ENCODE measurements around the gene TRIO.

Gene TRIO

DNA sequence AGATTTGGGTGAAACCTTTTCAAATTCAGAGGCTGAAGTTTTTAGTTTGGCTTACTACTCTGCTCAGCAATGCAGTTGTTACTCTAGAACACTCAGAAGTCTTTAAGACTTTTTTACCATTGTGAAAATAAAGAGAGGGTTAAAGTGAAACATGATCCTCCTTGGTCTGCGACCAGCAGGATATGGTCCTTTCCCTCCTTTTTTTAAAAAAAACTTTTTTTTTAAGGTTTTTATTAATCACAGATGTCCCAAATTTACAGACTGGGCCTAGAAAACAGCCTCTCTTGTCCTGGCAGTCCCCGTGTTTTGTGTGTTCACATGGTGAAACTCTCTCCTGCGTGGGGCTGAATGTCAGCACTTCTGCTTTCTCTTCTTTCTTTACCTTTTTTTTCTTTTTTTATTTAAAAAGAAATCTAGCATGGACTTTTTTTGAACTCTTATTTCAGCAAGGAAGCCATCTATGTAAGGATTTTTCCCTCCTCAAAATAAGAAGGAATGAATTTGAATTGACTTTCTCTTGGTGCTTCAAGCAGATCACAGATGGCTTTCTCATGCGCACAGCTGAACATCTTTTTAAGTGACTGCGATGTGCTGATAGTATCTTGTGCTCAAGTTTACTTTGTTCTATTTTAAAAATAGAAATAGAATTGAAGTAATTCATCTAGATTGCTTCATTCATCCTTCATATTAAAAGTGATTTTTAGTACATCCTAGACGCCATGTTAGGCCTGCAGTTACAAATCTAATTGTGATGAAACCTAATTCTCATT lies 309.7 kb downstream of the TRIO start:
- H3K4me1 ChIP-seq (ENCODE audit: insufficient read depth, low read length) = peaks cover 3% of the 10 kb centered on the region; the same call in 1 of the 2 replicates
- H3K36me3 ChIP-seq (ENCODE audit: insufficient read depth, low read length) = peaks cover 7% of the 10 kb centered on the region; the same call in 1 of the 2 replicates
- no peak overlapping the region for H3K9ac ChIP-seq (ENCODE audit: low read depth, low read length)
- no peaks in the 10 kb centered on the region for H3K9me3 ChIP-seq (ENCODE audit: control insufficient read depth, insufficient read depth, low read length)

DNA sequence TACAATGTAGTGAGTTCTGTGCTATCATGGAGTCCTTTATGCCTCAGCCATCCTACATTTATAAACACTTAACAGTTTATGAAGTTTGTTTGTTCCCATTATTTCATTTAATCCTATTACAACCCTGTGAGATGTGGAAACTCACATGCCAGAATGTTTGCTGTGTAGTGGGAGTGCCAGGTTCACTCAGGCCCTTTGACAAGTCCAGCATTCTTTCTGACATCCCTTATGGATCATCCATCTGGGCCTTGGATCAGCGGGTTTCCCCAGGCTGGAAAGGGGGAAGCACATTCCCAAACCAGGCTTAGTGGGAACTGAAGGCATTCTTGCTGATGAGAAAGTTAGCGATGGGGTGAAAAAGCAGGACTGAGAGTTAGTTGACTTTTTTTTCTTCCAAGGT lies 310.3 kb downstream of the TRIO start:
- H3K36me3 ChIP-seq (ENCODE audit: insufficient read depth, low read length) = peaks cover 7% of the 10 kb centered on the region; the same call in 1 of the 2 replicates
- H3K9ac ChIP-seq (ENCODE audit: low read depth, low read length) = no peak overlapping the region
- 0 out of 2 replicates have a peak, but pooled peaks cover 3% of the 10 kb centered on the region for H3K4me1 ChIP-seq (ENCODE audit: insufficient read depth, low read length)
- no peaks in the 10 kb centered on the region for H3K9me3 ChIP-seq (ENCODE audit: control insufficient read depth, insufficient read depth, low read length)

DNA sequence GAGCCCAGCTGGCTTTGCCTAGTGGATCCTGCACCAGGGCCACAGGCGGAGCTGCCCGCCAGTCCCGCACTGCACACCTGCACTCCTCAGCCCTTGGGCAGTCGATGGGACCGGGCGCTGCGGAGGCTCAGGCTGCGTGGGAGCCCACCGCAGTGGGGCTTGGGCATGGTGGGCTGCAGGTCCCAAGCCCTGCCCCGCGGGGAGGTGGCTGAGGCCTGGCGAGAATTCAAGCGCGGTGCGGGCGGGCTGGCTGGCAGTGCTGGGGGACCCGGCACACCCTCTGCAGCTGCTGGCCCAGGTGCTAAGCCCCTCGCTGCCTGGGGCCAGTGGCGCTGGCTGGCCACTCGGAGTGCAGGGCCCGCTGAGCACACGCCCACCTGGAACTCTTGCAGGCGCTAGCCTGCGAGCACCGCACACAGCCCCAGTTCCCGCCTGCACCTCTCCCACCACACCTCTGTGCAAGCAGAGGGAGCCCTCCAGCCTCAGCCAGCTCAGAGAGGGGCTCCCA lies 312.7 kb downstream of the TRIO start:
- H3K4me1 ChIP-seq (ENCODE audit: insufficient read depth, low read length) = 0 out of 2 replicates have a peak, but pooled peaks cover 3% of the 10 kb centered on the region
- H3K36me3 ChIP-seq (ENCODE audit: insufficient read depth, low read length) = peaks cover 2% of the 10 kb centered on the region; the same call in 1 of the 2 replicates
- no peak overlapping the region for H3K9ac ChIP-seq (ENCODE audit: low read depth, low read length)
- H3K9me3 ChIP-seq (ENCODE audit: control insufficient read depth, insufficient read depth, low read length) = no peaks in the 10 kb centered on the region

DNA sequence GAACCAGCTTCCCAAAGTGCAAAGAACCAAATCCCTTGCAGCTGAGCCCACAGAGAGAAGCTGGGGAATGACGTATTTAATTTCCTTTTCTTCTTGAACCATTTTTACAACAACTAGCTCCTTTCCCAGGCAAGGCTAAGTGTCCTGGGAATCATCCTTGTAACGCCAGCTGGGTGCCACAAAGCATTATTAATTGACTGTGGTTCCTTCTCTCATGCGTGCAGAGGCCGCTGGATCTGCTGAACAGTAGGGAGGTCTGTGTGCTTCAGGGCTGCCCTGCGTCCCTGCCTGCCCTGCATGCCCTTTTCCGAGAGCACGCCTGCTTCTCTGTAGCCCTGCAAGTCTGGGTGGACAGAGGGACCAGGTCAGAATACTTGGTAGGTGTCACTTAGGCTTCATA lies 314.3 kb downstream of the TRIO start:
- H3K4me1 ChIP-seq (ENCODE audit: insufficient read depth, low read length) = no peaks in the 10 kb centered on the region
- H3K9me3 ChIP-seq (ENCODE audit: control insufficient read depth, insufficient read depth, low read length) = no peaks in the 10 kb centered on the region
- no peak overlapping the region for H3K9ac ChIP-seq (ENCODE audit: low read depth, low read length)
- H3K36me3 ChIP-seq (ENCODE audit: insufficient read depth, low read length) = no peaks in the 10 kb centered on the region

DNA sequence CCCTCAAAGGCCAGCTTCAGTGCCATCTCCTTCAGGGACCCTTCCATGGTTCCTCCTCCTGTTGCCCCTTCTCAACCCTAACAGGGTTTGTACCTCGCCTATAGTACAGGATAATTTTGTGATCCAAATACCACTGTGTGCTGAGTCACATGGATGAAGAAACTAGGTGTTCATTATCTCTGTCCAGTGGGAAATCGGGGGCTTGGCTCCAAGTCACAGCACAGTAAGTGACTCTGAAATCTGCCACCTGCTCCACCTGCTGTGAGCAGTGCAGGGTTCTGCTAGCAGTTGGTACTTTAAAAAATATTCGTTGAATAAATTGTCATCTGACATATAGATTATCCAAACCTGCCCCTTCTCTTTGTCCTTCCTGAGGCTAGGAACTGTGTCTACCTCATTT lies 315.3 kb downstream of the TRIO start:
- Histone ChIP-seq H3K36me3 (ENCODE audit: insufficient read depth, low read length) (no peaks in the 10 kb centered on the region), H3K9me3 (ENCODE audit: control insufficient read depth, insufficient read depth, low read length) (no peaks in the 10 kb centered on the region), H3K9ac (ENCODE audit: low read depth, low read length) (no peak overlapping the region), H3K4me1 (ENCODE audit: insufficient read depth, low read length) (no peaks in the 10 kb centered on the region)

DNA sequence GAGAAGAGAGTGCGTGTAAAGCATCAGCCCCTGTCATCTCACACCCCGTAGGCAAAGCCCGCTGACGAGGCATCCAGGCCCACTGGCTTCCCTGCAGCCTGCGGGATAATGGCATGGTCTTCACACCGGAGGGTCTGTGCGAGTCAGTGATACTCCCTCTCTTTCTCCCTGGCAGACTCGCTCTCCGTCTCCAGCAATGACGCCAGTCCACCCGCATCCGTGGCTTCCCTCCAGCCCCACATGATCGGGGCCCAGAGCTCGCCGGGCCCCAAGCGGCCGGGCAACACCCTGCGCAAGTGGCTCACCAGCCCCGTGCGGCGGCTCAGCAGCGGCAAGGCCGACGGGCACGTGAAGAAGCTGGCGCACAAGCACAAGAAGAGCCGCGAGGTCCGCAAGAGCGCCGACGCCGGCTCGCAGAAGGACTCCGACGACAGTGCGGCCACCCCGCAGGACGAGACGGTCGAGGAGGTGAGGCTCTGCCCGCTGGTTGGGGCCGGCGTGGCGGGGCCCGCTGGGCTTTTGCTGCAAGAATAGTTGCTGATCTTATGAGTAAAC lies 317.8 kb downstream of the TRIO start:
- Histone ChIP-seq H3K4me1 (ENCODE audit: insufficient read depth, low read length) (peaks cover 6% of the 10 kb centered on the region; the same call in 1 of the 2 replicates), H3K9me3 (ENCODE audit: control insufficient read depth, insufficient read depth, low read length) (no peaks in the 10 kb centered on the region), H3K36me3 (ENCODE audit: insufficient read depth, low read length) (peaks cover 13% of the 10 kb centered on the region), H3K9ac (ENCODE audit: low read depth, low read length) (no peak overlapping the region)

DNA sequence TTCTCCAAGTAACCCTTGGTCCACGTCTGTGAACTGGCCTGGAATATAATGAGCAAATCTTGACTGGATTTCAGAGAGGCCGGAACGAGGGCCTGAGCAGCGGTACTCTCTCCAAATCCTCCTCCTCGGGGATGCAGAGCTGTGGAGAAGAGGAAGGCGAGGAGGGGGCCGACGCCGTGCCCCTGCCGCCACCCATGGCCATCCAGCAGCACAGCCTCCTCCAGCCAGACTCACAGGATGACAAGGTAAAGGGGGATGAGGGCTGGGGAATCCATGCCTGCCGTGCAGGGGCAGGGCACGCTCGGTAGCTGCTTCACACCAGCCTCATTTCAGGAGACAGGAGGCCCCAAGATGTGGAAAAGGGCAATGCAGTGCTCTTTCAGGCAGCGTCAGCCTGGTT lies 319.5 kb downstream of the TRIO start:
- Histone ChIP-seq H3K36me3 (ENCODE audit: insufficient read depth, low read length) (peaks cover 22% of the 10 kb centered on the region), H3K4me1 (ENCODE audit: insufficient read depth, low read length) (peaks cover 6% of the 10 kb centered on the region; the same call in 1 of the 2 replicates), H3K9me3 (ENCODE audit: control insufficient read depth, insufficient read depth, low read length) (no peaks in the 10 kb centered on the region), H3K9ac (ENCODE audit: low read depth, low read length) (no peak overlapping the region)

DNA sequence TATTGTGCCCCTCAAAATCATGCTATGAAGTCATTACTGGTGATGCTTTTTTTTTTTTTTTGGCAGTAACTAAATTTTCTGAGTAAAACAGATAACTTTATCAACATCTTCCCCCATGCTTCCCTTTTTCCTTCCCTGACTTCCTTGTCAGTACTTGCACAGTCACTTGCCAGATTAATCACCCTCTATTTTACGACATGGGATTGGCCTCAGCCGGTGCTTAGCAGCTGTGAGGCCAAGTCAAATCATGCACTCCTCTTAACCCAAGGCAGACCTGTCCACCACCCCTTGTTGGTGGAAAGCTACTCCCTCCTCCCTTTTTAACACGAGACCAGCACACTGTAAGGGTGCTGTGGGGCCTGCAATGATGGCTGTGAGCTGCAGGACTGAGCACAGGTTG lies 320.5 kb downstream of the TRIO start:
- no peak overlapping the region for H3K9ac ChIP-seq (ENCODE audit: low read depth, low read length)
- H3K9me3 ChIP-seq (ENCODE audit: control insufficient read depth, insufficient read depth, low read length) = no peaks in the 10 kb centered on the region
- H3K4me1 ChIP-seq (ENCODE audit: insufficient read depth, low read length) = peaks cover 6% of the 10 kb centered on the region; the same call in 1 of the 2 replicates
- H3K36me3 ChIP-seq (ENCODE audit: insufficient read depth, low read length) = peaks cover 28% of the 10 kb centered on the region

DNA sequence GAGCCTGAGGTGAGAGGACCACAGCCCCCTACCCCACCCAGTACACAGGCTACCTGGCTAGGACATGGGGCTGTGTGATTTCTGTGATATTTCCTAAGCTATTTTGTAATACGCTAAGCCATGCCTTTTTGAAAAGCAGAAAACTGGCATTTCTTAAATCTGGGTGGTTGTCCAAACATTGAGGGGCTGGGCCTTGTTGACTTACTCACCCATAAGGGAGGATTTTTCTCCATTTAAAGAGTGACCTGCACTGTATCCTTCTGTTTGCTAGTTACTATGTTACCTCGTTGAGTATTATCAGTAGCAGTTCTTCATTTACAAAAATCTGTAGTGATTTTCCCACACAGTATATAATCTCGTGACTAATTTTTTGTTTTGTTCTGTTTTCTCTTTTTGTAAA lies 321.0 kb downstream of the TRIO start:
- Histone ChIP-seq H3K9ac (ENCODE audit: low read depth, low read length) (no peak overlapping the region), H3K36me3 (ENCODE audit: insufficient read depth, low read length) (peaks cover 28% of the 10 kb centered on the region), H3K4me1 (ENCODE audit: insufficient read depth, low read length) (peaks cover 6% of the 10 kb centered on the region; the same call in 1 of the 2 replicates), H3K9me3 (ENCODE audit: control insufficient read depth, insufficient read depth, low read length) (no peaks in the 10 kb centered on the region)

DNA sequence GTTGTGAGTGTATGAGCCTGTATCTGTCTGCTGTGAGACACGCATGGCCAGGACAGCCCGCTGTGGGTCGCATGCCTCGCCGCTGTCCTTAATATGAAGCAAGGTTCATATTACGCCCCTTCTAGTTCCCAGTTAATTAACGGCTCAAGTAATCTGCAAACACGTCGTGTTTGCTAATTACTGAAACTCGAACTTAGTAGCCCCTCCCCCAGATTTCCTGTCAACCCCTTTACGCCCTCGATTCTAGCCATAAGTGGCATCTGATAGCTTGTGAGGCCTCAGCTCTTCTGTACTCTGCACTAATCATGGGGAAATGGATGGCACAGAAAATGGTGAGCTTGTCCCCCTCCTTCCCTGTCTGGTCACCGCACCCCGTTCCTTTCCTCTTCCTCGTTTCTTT lies 321.5 kb downstream of the TRIO start:
- Histone ChIP-seq H3K9ac (ENCODE audit: low read depth, low read length) (no peak overlapping the region), H3K9me3 (ENCODE audit: control insufficient read depth, insufficient read depth, low read length) (no peaks in the 10 kb centered on the region), H3K36me3 (ENCODE audit: insufficient read depth, low read length) (peaks cover 28% of the 10 kb centered on the region)

DNA sequence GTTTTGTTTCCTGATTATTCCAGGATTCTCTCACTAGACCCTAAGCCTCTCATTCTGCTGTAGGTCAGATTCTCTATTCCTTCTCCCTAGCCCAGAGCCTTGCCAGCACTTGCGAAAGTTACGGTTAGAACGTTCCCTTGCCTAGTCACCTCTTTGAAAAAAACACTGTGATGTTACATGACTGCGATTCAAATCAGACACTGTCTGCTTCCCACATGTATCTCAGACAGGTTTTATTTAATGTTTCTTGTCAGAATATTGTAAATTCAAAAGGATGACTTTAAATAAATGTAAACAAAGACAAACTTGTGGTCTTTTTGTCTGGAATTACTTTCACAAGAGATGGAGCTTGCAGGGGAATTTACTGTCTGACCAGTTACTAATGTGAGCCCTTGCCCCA lies 322.0 kb downstream of the TRIO start:
- peaks cover 32% of the 10 kb centered on the region for H3K36me3 ChIP-seq (ENCODE audit: insufficient read depth, low read length)
- no peaks in the 10 kb centered on the region for H3K9me3 ChIP-seq (ENCODE audit: control insufficient read depth, insufficient read depth, low read length)
- no peak overlapping the region for H3K9ac ChIP-seq (ENCODE audit: low read depth, low read length)
- H3K4me1 ChIP-seq (ENCODE audit: insufficient read depth, low read length) = peaks cover 6% of the 10 kb centered on the region; the same call in 1 of the 2 replicates

More for the DNA sequence above, 321.5 kb downstream of the TRIO start:
- peaks cover 6% of the 10 kb centered on the region; the same call in 1 of the 2 replicates for H3K4me1 ChIP-seq (ENCODE audit: insufficient read depth, low read length)

DNA sequence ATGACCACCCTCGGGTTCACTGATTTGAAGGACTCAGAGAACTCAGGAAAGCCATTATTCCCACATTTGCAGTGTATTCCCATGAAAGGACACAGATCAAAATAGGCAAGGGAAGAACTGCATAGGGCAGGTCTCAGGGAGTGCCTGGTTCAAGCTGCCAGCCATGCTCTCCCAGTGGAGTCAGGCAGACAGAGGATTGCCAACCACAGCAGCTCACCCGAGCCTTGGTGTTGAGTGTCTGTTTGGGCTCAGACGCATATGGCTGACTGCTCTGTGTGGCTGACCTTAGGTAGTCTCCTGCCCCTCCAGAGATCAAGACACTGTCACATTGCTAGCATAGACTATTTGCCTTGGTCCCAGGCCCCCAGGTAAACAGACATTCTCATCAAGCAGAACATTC lies 322.6 kb downstream of the TRIO start:
- Histone ChIP-seq H3K4me1 (ENCODE audit: insufficient read depth, low read length) (peaks cover 6% of the 10 kb centered on the region; the same call in 1 of the 2 replicates), H3K36me3 (ENCODE audit: insufficient read depth, low read length) (peaks cover 32% of the 10 kb centered on the region), H3K9me3 (ENCODE audit: control insufficient read depth, insufficient read depth, low read length) (no peaks in the 10 kb centered on the region), H3K9ac (ENCODE audit: low read depth, low read length) (no peak overlapping the region)

DNA sequence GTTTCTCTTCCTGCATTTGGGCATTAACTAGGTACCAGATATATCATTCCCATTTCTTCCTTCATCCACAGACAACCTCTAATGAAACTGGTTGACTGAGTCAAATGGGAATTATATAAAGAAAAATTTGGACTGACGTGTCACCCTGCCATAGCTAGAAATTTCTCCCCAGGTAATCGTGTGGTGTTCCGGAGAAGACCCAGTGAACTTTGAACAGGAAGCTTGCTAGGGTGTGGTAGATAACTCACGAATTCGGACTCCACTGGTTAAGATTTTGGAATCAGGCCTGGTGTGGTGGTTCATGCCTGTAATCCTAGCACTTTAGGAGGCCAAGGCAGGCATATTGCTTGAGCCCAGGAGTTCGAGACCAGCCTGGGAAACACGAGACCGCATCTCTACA lies 324.1 kb downstream of the TRIO start:
- Histone ChIP-seq H3K9ac (ENCODE audit: low read depth, low read length) (no peak overlapping the region), H3K4me1 (ENCODE audit: insufficient read depth, low read length) (peaks cover 6% of the 10 kb centered on the region; the same call in 1 of the 2 replicates), H3K9me3 (ENCODE audit: control insufficient read depth, insufficient read depth, low read length) (no peaks in the 10 kb centered on the region), H3K36me3 (ENCODE audit: insufficient read depth, low read length) (peaks cover 40% of the 10 kb centered on the region)

DNA sequence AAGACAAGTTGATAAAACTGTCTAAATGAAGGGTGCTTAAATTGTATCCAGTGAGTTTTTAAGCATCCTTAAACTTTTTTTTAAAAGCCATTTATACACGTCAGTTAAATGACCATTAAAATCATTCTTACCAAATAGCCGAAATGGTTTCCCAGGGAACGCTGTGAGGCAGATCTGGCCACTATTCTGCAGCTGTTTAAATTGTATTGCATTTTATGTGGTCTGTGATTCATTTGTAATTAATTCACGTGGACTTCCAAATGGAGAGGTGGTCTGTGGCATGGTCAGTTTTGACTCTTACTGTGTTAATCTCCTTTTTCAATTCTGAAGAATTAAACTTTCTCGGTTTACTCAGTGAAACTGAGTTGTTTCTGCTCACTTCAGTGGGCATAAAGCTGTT lies 324.7 kb downstream of the TRIO start:
- Histone ChIP-seq H3K4me1 (ENCODE audit: insufficient read depth, low read length) (peaks cover 6% of the 10 kb centered on the region; the same call in 1 of the 2 replicates), H3K9ac (ENCODE audit: low read depth, low read length) (no peak overlapping the region), H3K9me3 (ENCODE audit: control insufficient read depth, insufficient read depth, low read length) (no peaks in the 10 kb centered on the region), H3K36me3 (ENCODE audit: insufficient read depth, low read length) (peaks cover 40% of the 10 kb centered on the region)
